Astrocyte (in vitro differentiated cells and primary cell): ENCODE measurements around the gene HSF4. TPM values are rescaled to one million over a fixed set of nuclear protein-coding genes. Genes with fewer than 3 reads are reported as not detected.
A peak's percentile ranks its signal among the peaks of the same experiment; 100 is the strongest.

Source experiments
- DNase-seq: peaks from one replicate; pipeline ENCODE4 v3.0.0-alpha.2; 2010; ENCODE audit warnings: low read depth
- FAIRE-seq: peaks from 2 replicates; lab custom pipeline; 2011; peaks lifted over from hg19 to GRCh38; lab: Jason Lieb, UNC
- H2AFZ ChIP-seq: 2 replicates; pipeline ENCODE4 v1.6.0; 2012; ENCODE audit warnings: low read depth, low read length, inconsistent platforms
- H3K27ac ChIP-seq: 2 replicates; pipeline ENCODE4 v1.5.1; 2011; ENCODE audit warnings: low read depth, low read length, inconsistent platforms
- H3K27me3 ChIP-seq: 2 replicates; pipeline ENCODE4 v1.6.0; 2011; ENCODE audit warnings: low read length, inconsistent platforms; ENCODE audit not compliant: insufficient read depth
- H3K36me3 ChIP-seq: 2 replicates; pipeline ENCODE4 v1.5.1; 2011; ENCODE audit warnings: low read length, inconsistent platforms; ENCODE audit not compliant: insufficient read depth
- H3K4me1 ChIP-seq: 2 replicates; pipeline ENCODE4 v1.5.1; 2011; ENCODE audit warnings: low read length, inconsistent platforms; ENCODE audit not compliant: insufficient read depth
- H3K4me2 ChIP-seq: 2 replicates; pipeline ENCODE4 v1.6.0; 2012; ENCODE audit warnings: low read length, inconsistent platforms
- H3K4me3 ChIP-seq: 2 replicates; pipeline ENCODE4 v1.5.1; 2011; ENCODE audit warnings: low read depth, mild to moderate bottlenecking, low read length, inconsistent platforms; ENCODE audit not compliant: insufficient read depth
- H3K79me2 ChIP-seq: 2 replicates; pipeline ENCODE4 v1.6.0; 2012; ENCODE audit warnings: mild to moderate bottlenecking, low read length, inconsistent platforms; ENCODE audit not compliant: insufficient read depth
- H3K9ac ChIP-seq: 2 replicates; pipeline ENCODE4 v1.6.0; 2012; ENCODE audit warnings: mild to moderate bottlenecking, low read length, inconsistent platforms
- H3K9me3 ChIP-seq: 2 replicates; pipeline ENCODE4 v1.5.1; 2012; ENCODE audit warnings: low read depth, mild to moderate bottlenecking, low read length, inconsistent platforms; ENCODE audit not compliant: insufficient read depth
- H4K20me1 ChIP-seq: 2 replicates; pipeline ENCODE4 v1.6.0; 2012; ENCODE audit warnings: low read length, inconsistent platforms; ENCODE audit not compliant: insufficient read depth
- H3K27ac Mint-ChIP-seq: one replicate; pipeline ENCODE4 v1.8.0; 2021; ENCODE audit warnings: mild to moderate bottlenecking, mixed read lengths; ENCODE audit not compliant: unreplicated experiment
- H3K27me3 Mint-ChIP-seq: one replicate; pipeline ENCODE4 v1.8.0; 2021; ENCODE audit warnings: low read depth, mixed read lengths; ENCODE audit not compliant: unreplicated experiment
- H3K36me3 Mint-ChIP-seq: one replicate; pipeline ENCODE4 v1.8.0; 2021; ENCODE audit warnings: low read depth, mixed read lengths; ENCODE audit not compliant: unreplicated experiment
- H3K4me1 Mint-ChIP-seq: one replicate; pipeline ENCODE4 v1.8.0; 2021; ENCODE audit warnings: low read depth, mixed read lengths; ENCODE audit not compliant: unreplicated experiment
- H3K4me3 Mint-ChIP-seq: one replicate; pipeline ENCODE4 v1.8.0; 2021; ENCODE audit warnings: mild to moderate bottlenecking, moderate library complexity, mixed read lengths; ENCODE audit not compliant: unreplicated experiment
- H3K9me3 Mint-ChIP-seq: one replicate; pipeline ENCODE4 v1.8.0; 2021; ENCODE audit warnings: mild to moderate bottlenecking, mixed read lengths; ENCODE audit not compliant: unreplicated experiment
- CTCF ChIP-seq: IDR thresholded peaks from 2 replicates; pipeline ENCODE4 v1.5.1; 2011; ENCODE audit warnings: low read depth, mild to moderate bottlenecking, inconsistent platforms, low read length, moderate library complexity; ENCODE audit not compliant: insufficient read depth
- EZH2 ChIP-seq: IDR thresholded peaks from 2 replicates; pipeline ENCODE4 v1.6.1; 2012; ENCODE audit warnings: mild to moderate bottlenecking, low read length, inconsistent platforms; ENCODE audit not compliant: insufficient read depth
- total RNA-seq: library from RNA; stranded (reverse); gene quantifications from 2 replicates; pipeline ENCODE4 v1.2.1, GENCODE V29; 2021

HSF4 gene
- total RNA-seq, 1 donor from 2014 or later: 4.5 TPM

GRCh38 chr16:67202956-67203493, 38.5 kb downstream of the HSF4 start:
- Histone ChIP-seq H3K9me3 (no peaks in the 10 kb centered on the region), H3K36me3 (no peaks in the 10 kb centered on the region), H3K27me3 (no peaks in the 10 kb centered on the region), H3K4me3 (no peak overlapping the region), H2AFZ (no peak overlapping the region), H3K9ac (no peak overlapping the region), H4K20me1 (peaks cover 12% of the 10 kb centered on the region), H3K27ac (no peak overlapping the region), H3K4me1 (peaks cover 11% of the 10 kb centered on the region), H3K4me2 (no peak overlapping the region), H3K79me2 (no peaks in the 10 kb centered on the region)
- Mint-ChIP-seq H3K4me3 (no peak overlapping the region), H3K4me1 (no peaks in the 10 kb centered on the region), H3K27ac (no peak overlapping the region), H3K27me3 (no peaks in the 10 kb centered on the region), H3K9me3 (no peaks in the 10 kb centered on the region), H3K36me3 (peaks cover 3% of the 10 kb centered on the region)
- TF ChIP-seq CTCF (no peak), EZH2 (no peak)
- DNase-seq (no peak), FAIRE-seq (no peak)

GRCh38 chr16:67204076-67204475, 39.5 kb downstream of the HSF4 start:
- H3K27me3 ChIP-seq: no peaks in the 10 kb centered on the region
- Mint-ChIP-seq H3K36me3 (peaks cover 3% of the 10 kb centered on the region), H3K4me3 (no peak overlapping the region), H3K27me3 (no peaks in the 10 kb centered on the region), H3K9me3 (no peaks in the 10 kb centered on the region), H3K27ac (no peak overlapping the region), H3K4me1 (no peaks in the 10 kb centered on the region)
- H4K20me1 ChIP-seq: peaks cover 6% of the 10 kb centered on the region
- no peak overlapping the region for H3K4me2 ChIP-seq
- FAIRE-seq (no peak), DNase-seq (no peak)
- H3K27ac ChIP-seq: no peak overlapping the region
- H3K79me2 ChIP-seq: no peaks in the 10 kb centered on the region
- no peaks in the 10 kb centered on the region for H3K9me3 ChIP-seq
- H3K36me3 ChIP-seq: no peaks in the 10 kb centered on the region
- H3K4me3 ChIP-seq: no peak overlapping the region
- H2AFZ ChIP-seq: no peak overlapping the region
- H3K9ac ChIP-seq: no peak overlapping the region
- peaks cover 12% of the 10 kb centered on the region for H3K4me1 ChIP-seq
- TF ChIP-seq EZH2: no peak
- TF ChIP-seq CTCF: no peak

GRCh38 chr16:67206129-67206837, 41.7 kb downstream of the HSF4 start:
- H3K4me3 Mint-ChIP-seq: no peak overlapping the region
- H3K27me3 ChIP-seq: no peaks in the 10 kb centered on the region
- peak overlapping the region; percentile 53 for H3K27ac Mint-ChIP-seq

More at GRCh38 chr16:67206129-67206837, 41.7 kb downstream of the HSF4 start:
- peaks cover 6% of the 10 kb centered on the region for H3K27me3 Mint-ChIP-seq
- no peak for FAIRE-seq
- Histone ChIP-seq H3K4me3 (no peak overlapping the region), H3K79me2 (no peaks in the 10 kb centered on the region), H3K9me3 (no peaks in the 10 kb centered on the region), H3K27ac (no peak overlapping the region), H2AFZ (no peak overlapping the region), H3K9ac (no peak overlapping the region), H3K4me2 (no peak overlapping the region), H3K36me3 (no peaks in the 10 kb centered on the region), H3K4me1 (peaks cover 12% of the 10 kb centered on the region), H4K20me1 (no peaks in the 10 kb centered on the region)
- H3K9me3 Mint-ChIP-seq: no peaks in the 10 kb centered on the region
- H3K4me1 Mint-ChIP-seq: no peaks in the 10 kb centered on the region
- TF ChIP-seq CTCF (no peak), EZH2 (no peak)
- peaks cover 3% of the 10 kb centered on the region for H3K36me3 Mint-ChIP-seq
- DNase-seq: no peak
